PC-9 (cell line): ENCODE data around the gene USP37. TPM values are rescaled to one million over a fixed set of nuclear protein-coding genes. Genes with fewer than 3 reads are reported as not detected.

Source experiments
- BruUV-seq: library from RNA; stranded (reverse); fragments of 400-500 nt; replicated peaks from 2 replicates; lab custom pipeline; 2021; lab: Mats Ljungman, UMichigan
- CTCF ChIA-PET: fragments of 300-600 bp; sonication (Branson Sonifier 250); formaldehyde crosslinking; loops from one replicate; lab custom pipeline; 2022; ENCODE audit warnings: antibody characterized with exemption; lab: Charles Lee
- POLR2A ChIA-PET: fragments of 300-600 bp; sonication (Branson Sonifier 250); formaldehyde crosslinking; loops from one replicate; lab custom pipeline; 2022; ENCODE audit warnings: antibody characterized with exemption; ENCODE audit not compliant: unreplicated experiment; lab: Charles Lee
- DNase-seq, 2 experiments: peaks; one replicate each; pipeline versions ENCODE4 v3.0.0 to v3.0.0-alpha.2; 2015 to 2022; ENCODE audit warnings: mixed read lengths in 1 of 2
- H2AFZ ChIP-seq: fragments of 200-600 bp; sonication (generic); 2 replicates; pipeline ENCODE4 v1.8.1; 2017; ENCODE audit warnings: antibody characterized with exemption
- H3F3A ChIP-seq: fragments of 200-600 bp; sonication (generic); 2 replicates; pipeline ENCODE4 v1.8.1; 2017; ENCODE audit warnings: antibody characterized with exemption, mild to moderate bottlenecking, low read depth; ENCODE audit not compliant: insufficient read depth
- H3K27ac ChIP-seq: fragments of 200-600 bp; sonication (generic); 2 replicates; pipeline ENCODE4 v1.6.1; 2016; ENCODE audit warnings: mixed run types
- H3K27me3 ChIP-seq: fragments of 200-600 bp; sonication (generic); 2 replicates; pipeline ENCODE4 v1.6.1; 2016; ENCODE audit warnings: low read depth, mixed run types; ENCODE audit not compliant: insufficient read depth
- H3K36me3 ChIP-seq: fragments of 200-600 bp; sonication (generic); 2 replicates; pipeline ENCODE4 v1.6.1; 2016; ENCODE audit warnings: low read depth, mixed run types
- H3K4me1 ChIP-seq: fragments of 200-600 bp; sonication (generic); replicated peaks from 2 replicates; pipeline ENCODE4 v1.6.1; 2016; ENCODE audit warnings: mixed run types; ENCODE audit not compliant: insufficient read depth
- H3K4me2 ChIP-seq: fragments of 200-600 bp; sonication (generic); 2 replicates; pipeline ENCODE4 v1.6.1; 2017; ENCODE audit warnings: mixed run types
- H3K4me3 ChIP-seq: fragments of 200-600 bp; sonication (generic); 2 replicates; pipeline ENCODE4 v1.6.1; 2016; ENCODE audit warnings: mixed run types
- H3K79me2 ChIP-seq: fragments of 200-600 bp; sonication (generic); 2 replicates; pipeline ENCODE4 v1.6.1; 2017; ENCODE audit warnings: low read depth, mixed run types
- H3K9me2 ChIP-seq: fragments of 200-600 bp; sonication (generic); 2 replicates; pipeline ENCODE4 v1.8.1; 2017; ENCODE audit warnings: mild to moderate bottlenecking; ENCODE audit not compliant: insufficient read depth
- H3K9me3 ChIP-seq: fragments of 200-600 bp; sonication (generic); 2 replicates; pipeline ENCODE4 v1.8.1; 2016; ENCODE audit warnings: low read depth; ENCODE audit not compliant: insufficient read depth
- H4K20me1 ChIP-seq: fragments of 200-600 bp; sonication (generic); 2 replicates; pipeline ENCODE4 v1.8.1; 2017; ENCODE audit not compliant: insufficient read depth
- CTCF ChIP-seq: fragments of 200-600 bp; sonication (generic); conservative IDR thresholded peaks from 2 replicates; pipeline ENCODE4 v1.6.1; 2017; ENCODE audit warnings: mixed run types, antibody characterized with exemption, mild to moderate bottlenecking, moderate library complexity
- EZH2 ChIP-seq: fragments of 200-600 bp; sonication (generic); IDR thresholded peaks from 2 replicates; pipeline ENCODE4 v1.8.0; 2017; ENCODE audit warnings: antibody characterized with exemption, low read depth
- intact Hi-C: fragments of 100-400 bp; cut with micrococcal nuclease; formaldehyde crosslinking; loops from one replicate; pipeline ENCODE4 v1.10.0; 2022; ENCODE audit not compliant: unreplicated experiment
- total RNA-seq: library from RNA; stranded (reverse); gene quantifications from 2 replicates; pipeline ENCODE4 v1.2.3, GENCODE V29; 2021

Gene USP37
- total RNA-seq, 1 experiment from 2014 or later, result 15.4 TPM

GRCh38 chr2:218583983-218584850 lies 16.1 kb upstream of the USP37 start:
- Histone ChIP-seq H3K9me3 (no peaks in the 10 kb centered on the region), H3K27me3 (no peaks in the 10 kb centered on the region), H3K4me2 (no peak overlapping the region), H3K4me3 (no peak overlapping the region), H2AFZ (no peak overlapping the region), H3K9me2 (no peaks in the 10 kb centered on the region), H3K27ac (no peak overlapping the region), H3K4me1 (no peaks in the 10 kb centered on the region), H3F3A (peaks cover 11% of the 10 kb centered on the region), H3K79me2 (peaks cover 5% of the 10 kb centered on the region; the same call in 1 of the 2 replicates), H3K36me3 (peaks cover 19% of the 10 kb centered on the region; the same call in 1 of the 2 replicates), H4K20me1 (no peaks in the 10 kb centered on the region)
- ChIA-PET CTCF (no interaction called here), POLR2A (no interaction called here)
- no TSS peak for BruUV-seq
- intact Hi-C loops, result no loop called here
- TF ChIP-seq CTCF, result no peak
- no peak for TF ChIP-seq EZH2
- no peak for DNase-seq

- CTCF ChIA-PET, result interaction anchor here (0.6 to 0.9 kb wide), 3 partner anchors 24 to 285 kb away, joined by 4 to 6 read pairs (median 5); no protein-coding TSS in a partner anchor
- no peak overlapping the region for H3K27ac ChIP-seq
- intact Hi-C loops, result no loop called here
Measured at GRCh38 chr2:218582076-218582475, 13.9 kb upstream of the USP37 start.

More at GRCh38 chr2:218582076-218582475, 13.9 kb upstream of the USP37 start:
- Histone ChIP-seq H3K9me3 (no peaks in the 10 kb centered on the region), H4K20me1 (0 out of 2 replicates have a peak, but pooled peaks cover 13% of the 10 kb centered on the region), H3K4me1 (no peaks in the 10 kb centered on the region), H3K36me3 (peaks cover 19% of the 10 kb centered on the region; the same call in 1 of the 2 replicates), H3K9me2 (no peaks in the 10 kb centered on the region), H3K79me2 (peaks cover 21% of the 10 kb centered on the region), H3K4me2 (no peak overlapping the region), H2AFZ (no peak overlapping the region), H3K4me3 (no peak overlapping the region), H3K27me3 (no peaks in the 10 kb centered on the region), H3F3A (peaks cover 11% of the 10 kb centered on the region)
- POLR2A ChIA-PET, result no interaction called here
- peak in 1 of 2 experiments; percentile 40 for DNase-seq
- TF ChIP-seq EZH2 (no peak), CTCF (no peak)
- BruUV-seq, result no TSS peak
